ACHN (cell line): ENCODE data around the gene CCDC87.
"Not testable (repeated sequence)": the region's sequence is repeated elsewhere in the genome, so short reads cannot be mapped to it uniquely, and the experiment has no call there.

Source experiments
- DNase-seq: peaks from one replicate; pipeline ENCODE4 v3.0.0-alpha.2; 2015
- in situ Hi-C: cut with HindIII; loops from 2 replicates; pipeline ENCODE4 v1.10.0; 2017; ENCODE audit warnings: low sequenced_read_pairs, low pct_ligation_motif_present, low pct_unique_long_range_greater_than_20kb

Gene CCDC87

GRCh38 chr11:66561178-66561974 lies 31.5 kb downstream of the CCDC87 start:
- in situ Hi-C loops, result no loop called here
- DNase-seq, result no peak

DNA sequence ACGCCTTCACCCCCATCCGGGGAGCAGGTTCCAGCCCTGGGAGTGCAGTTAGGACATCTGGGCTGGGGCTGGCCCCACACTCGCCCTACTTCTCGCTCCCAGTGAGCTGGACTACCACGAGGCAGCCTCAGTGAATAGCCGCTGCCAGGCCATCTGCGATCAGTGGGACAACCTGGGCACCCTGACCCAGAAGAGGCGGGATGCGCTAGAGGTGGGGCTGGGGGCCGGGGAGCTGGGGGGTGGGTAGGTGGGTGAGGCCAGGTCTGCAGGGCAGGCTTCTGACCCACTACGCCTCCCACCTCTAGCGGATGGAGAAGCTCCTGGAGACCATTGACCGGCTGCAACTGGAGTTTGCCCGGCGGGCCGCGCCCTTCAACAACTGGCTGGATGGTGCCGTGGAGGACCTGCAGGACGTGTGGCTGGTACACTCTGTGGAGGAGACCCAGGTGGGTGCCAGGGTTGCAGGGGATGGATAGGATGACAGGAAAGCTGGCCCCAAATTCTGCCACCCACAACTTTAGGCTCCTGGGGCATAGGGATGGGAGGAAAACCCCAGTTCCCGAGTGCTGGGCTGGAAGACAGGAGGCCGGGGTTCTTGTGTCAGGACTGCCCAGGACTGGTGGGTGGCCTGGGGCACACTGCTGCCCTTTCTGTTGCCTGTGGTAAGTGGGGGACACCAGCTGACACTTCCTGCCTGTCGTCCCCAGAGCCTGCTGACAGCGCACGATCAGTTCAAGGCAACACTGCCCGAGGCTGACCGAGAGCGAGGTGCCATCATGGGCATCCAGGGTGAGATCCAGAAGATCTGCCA lies 32.8 kb downstream of the CCDC87 start:
- in situ Hi-C loops, result no loop called here

DNA sequence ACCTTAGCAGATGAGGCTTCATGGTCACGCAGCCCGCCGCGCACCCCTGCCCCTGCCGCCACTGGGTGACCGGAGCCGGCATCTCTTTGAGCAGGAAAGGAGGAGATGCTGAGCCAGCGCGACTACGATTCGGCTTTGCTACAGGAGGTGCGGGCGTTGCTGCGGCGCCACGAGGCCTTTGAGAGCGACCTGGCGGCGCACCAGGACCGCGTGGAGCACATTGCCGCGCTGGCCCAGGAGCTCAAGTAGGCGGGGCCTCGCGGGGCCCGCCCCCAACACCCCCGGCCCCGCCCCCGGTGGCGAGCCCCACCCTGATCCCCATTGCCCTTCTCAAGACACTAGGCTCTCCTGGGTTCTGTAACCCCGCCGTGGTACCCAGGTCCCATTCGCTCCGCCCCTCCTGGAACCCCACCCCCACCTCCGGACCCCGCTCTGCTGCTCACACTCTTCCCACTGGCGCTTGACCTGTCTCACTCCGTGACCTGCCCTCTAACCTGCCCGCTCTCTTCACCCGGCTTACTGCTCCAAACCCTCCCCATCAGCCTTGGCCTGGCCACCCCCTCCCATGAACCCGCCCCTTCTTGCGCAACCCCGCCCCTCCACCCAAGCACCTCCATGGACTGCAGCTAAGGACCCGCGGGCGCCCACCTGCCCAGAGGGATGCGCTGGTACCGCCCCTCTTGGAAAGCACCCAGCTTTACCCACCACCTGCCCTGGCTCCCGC lies 33.6 kb downstream of the CCDC87 start:
- in situ Hi-C loops, result no loop called here
- DNase-seq, result no peak

More for the DNA sequence above, 32.8 kb downstream of the CCDC87 start:
- DNase-seq, result no peak

GRCh38 chr11:66557733-66558326 lies 35.0 kb downstream of the CCDC87 start:
- no peak for DNase-seq
- in situ Hi-C loops, result no loop called here

GRCh38 chr11:66556086-66556485 lies 36.8 kb downstream of the CCDC87 start:
- no peak for DNase-seq
- in situ Hi-C loops, result no loop called here

DNA sequence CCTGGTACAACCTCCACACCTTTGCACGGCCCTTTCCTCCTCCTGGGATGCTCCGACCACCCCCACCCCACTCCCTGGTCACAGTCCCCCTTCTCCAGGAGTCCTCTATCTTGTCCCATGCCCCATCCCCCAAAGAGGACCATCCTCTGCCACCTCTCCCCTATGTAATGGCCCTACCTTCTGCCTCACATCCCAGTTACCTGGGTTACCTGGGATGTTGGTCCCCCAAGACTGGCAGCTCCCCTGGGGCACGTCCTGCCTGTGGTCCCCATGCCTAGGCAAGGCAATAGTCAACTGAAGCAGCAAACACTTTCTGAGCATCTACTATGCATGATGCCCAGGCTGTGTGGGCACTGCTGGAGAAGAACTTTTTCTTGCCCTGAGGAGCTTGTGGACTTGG lies 37.4 kb downstream of the CCDC87 start:
- in situ Hi-C loops, result no loop called here
- no peak for DNase-seq

GRCh38 chr11:66554602-66555001 lies 38.3 kb downstream of the CCDC87 start:
- in situ Hi-C loops, result no loop called here
- no peak for DNase-seq

- DNase-seq, result no peak
- in situ Hi-C loops, result no loop called here
Observed at GRCh38 chr11:66550887-66551286, 42.0 kb downstream of the CCDC87 start.

DNA sequence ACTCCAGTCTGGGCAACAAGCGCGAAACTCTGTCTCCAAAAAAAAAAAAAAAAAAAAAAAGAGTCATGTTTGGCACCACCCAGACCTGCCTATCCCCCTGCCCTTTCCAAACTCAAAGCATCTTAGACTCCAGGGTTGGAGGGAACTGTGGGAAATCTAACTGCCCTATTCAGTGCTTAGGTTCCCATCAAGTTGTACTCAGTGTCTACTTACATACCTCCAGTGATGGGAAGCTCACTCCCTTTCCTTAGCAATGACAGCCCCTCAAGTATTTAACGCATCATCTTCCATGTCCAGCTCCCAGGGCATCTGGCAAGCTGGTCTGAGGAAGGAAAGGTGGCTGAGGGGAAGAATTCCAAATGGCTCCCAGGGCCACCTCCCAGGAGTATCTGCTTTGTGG lies 43.2 kb downstream of the CCDC87 start:
- DNase-seq, result no peak
- in situ Hi-C loops, result no loop called here

GRCh38 chr11:66548774-66549630 lies 43.9 kb downstream of the CCDC87 start:
- no peak for DNase-seq
- in situ Hi-C loops, result no loop called here

DNA sequence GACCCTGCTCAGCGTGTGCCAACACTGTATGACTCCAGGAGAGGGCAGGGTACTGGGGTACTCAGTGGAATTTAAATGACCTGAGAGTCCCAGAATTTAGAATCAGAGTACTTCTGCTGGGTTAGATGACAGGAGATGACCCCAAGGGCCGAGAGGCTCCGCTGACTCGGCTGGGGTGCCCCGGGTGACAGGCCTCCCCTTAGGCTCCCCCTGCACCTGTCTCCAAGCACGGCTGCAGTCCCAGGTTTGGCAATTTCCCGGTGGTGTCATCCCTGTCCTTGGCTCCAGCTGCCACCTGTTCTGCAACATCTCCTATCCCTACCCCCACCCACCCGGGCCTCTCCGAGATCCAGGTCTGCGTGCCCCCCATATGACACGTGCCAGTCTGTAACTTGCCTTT lies 44.8 kb downstream of the CCDC87 start:
- no peak for DNase-seq
- in situ Hi-C loops, result no loop called here

- no peak for DNase-seq
- in situ Hi-C loops, result no loop called here
Observed at GRCh38 chr11:66547662-66548009, 45.2 kb downstream of the CCDC87 start.

DNA sequence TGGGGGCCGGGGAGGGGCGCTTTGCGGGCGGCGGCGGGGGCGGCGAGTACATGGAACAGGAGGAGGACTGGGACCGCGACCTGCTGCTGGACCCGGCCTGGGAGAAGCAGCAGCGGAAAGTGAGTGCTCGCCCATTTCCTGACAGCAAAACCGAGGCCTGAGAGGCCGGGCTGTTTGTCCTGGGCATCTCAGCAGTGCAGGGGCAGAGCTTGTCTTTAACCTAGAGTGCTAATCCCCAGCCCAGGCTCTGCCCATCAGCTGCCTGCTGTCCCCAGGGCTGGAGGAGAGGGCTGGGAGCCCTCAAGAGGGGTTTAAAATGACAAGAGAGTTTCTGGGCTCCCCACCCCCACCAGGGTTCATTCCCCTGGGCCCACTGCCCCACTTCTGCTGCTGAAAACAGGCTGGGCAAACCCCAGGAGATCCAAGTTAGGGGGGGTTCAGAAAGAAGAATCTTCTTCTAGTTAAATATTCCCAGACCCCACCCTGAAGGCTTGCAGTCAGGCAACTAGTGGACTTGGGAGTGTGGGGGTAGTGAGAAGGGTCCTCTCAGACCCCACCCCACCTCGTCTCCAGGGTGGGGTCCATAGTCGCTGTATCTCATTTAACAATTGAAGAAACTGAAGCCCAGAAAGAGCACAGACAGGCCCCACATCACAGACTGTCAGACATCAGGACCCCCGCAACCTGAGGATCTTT lies 45.7 kb downstream of the CCDC87 start:
- in situ Hi-C loops, result no loop called here
- no peak for DNase-seq

DNA sequence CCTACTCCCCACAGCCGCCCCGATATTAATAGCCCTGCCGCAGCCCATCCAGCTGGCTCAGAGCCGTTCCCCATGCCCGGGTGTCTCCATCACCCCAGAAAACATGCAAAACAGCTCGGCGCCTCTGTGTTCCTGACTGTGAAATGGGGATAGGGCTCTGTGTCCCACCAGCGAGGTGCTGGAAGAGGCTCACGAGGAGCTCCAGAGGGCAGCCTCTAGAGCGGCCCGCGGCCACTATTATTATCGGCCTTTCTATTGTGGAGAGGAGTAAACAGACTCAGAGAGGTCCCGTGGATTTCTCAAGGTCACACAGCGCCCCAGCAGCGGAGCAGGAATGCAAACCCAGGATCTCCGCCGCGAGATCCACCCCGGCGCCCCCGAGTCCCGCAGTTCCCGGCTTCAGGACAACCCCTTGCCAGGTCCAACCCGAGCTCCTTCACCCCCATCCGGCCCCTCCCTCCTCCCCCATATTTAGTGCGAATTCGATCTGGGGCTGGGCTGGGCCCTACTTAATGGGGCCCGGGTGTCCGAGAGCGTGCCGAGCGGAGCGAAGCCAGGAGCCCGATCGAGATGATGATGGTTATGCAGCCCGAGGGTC lies 46.4 kb downstream of the CCDC87 start, which contains the start of gene ACTN3:
TSS of gene ACTN3 (plus strand) at position 536 of the 598 bp plus-strand sequence. CDS start at position 571, 35 bp downstream.
- DNase-seq, result no peak
- in situ Hi-C loops, result no loop called here

GRCh38 chr11:66545701-66546367 lies 47.0 kb downstream of the CCDC87 start, which contains the start of gene ZDHHC24:
Gene ZDHHC24 (minus strand): TSS chr11:66546048. CDS start chr11:66546003, 45 bp downstream.
- peak; percentile 94 for DNase-seq
- in situ Hi-C loops, result no loop called here

DNA sequence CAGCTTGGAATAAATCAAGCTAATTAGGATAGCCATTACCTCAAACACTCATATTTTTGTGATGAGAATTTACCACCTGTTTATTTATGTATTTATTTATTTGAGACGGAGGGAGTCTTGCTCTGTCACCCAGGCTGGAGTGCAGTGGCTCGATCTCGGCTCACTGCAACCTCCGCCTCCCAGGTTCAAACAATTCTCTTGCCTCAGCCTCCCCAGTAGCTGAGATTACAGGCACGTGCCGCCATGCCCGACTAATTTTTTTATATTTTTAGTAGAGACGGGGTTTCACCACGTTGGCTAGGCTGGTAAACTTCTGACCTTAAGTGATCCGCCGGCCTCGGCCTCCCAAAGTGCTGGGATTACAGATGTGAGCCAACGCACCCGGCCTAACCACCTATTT lies 47.9 kb downstream of the CCDC87 start:
- DNase-seq, in situ Hi-C loops: not testable (repeated sequence)
